Psoas muscle (tissue), 8 donors: Measurements from ENCODE around the gene VPS4B. TPM values are rescaled to one million over a fixed set of nuclear protein-coding genes. Genes with fewer than 3 reads are reported as not detected.

Experiments used
- ATAC-seq, 4 donors: fragments of 200-7000 bp; cut with Tn5 transposase; one replicate each; pipeline ENCODE4 v1.9.1; 2020; ENCODE audit warnings: moderate library complexity in 3 of 4, mild to moderate bottlenecking in 2 of 4
- DNase-seq, 2 donors: peaks; one replicate each; pipeline ENCODE4 v3.0.0-alpha.2; 2020
- H3K27ac ChIP-seq: fragments of 200-600 bp; one replicate; pipeline ENCODE4 v1.8.0; 2022
- H3K27me3 ChIP-seq, 3 donors: fragments of 200-600 bp in 1 of 3; one replicate each; pipeline versions ENCODE4 v1.6.1 to v1.8.0; 2013 to 2022; ENCODE audit warnings: low read length in 2 of 3, mild to moderate bottlenecking in 2 of 3, moderate library complexity in 1 of 3; ENCODE audit not compliant: insufficient read depth in 3 of 3
- H3K36me3 ChIP-seq, 2 donors: fragments of 200-600 bp in 1 of 2; one replicate each; pipeline versions ENCODE4 v1.6.1 to v1.8.0; 2013 to 2022; ENCODE audit warnings: low read depth in 1 of 2, mild to moderate bottlenecking in 1 of 2, moderate library complexity in 1 of 2; ENCODE audit not compliant: insufficient read depth in 1 of 2
- H3K4me1 ChIP-seq: fragments of 200-600 bp; one replicate; pipeline ENCODE4 v1.8.0; 2022
- H3K4me3 ChIP-seq: fragments of 200-600 bp; one replicate; pipeline ENCODE4 v1.8.0; 2022; ENCODE audit warnings: mild to moderate bottlenecking
- H3K9me3 ChIP-seq: fragments of 200-600 bp; one replicate; pipeline ENCODE4 v1.8.0; 2022
- CTCF ChIP-seq: fragments of 200-600 bp; IDR thresholded peaks from one replicate; pipeline ENCODE4 v1.8.0; 2022; ENCODE audit warnings: antibody characterized with exemption
- WGBS, 3 donors: extraction: QIAGEN DNeasy Blood & Tissue Kit; methylation state at CpG; one replicate each; pipeline versions ENCODE4 v1.1.6 to v1.1.7; 2013; 5-methylcytosine and 5-hydroxymethylcytosine counted together
- intact Hi-C, 2 donors: fragments of 100-400 bp; cut with DNase I; formaldehyde crosslinking; loops; one replicate each; pipeline versions ENCODE4 v1.11.0 to v1.14.2; 2022
- polyA plus RNA-seq, 3 donors: library from polyadenylated mRNA; stranded (reverse); fragments of 200-250 nt; gene quantifications; one replicate each; pipeline ENCODE4 v1.2.3, GENCODE V29; 2013
- total RNA-seq, 4 donors: library from RNA; stranded (reverse); fragmentation: NEBNext Ultra II Directional in 2 of 4; extraction: Animal tissue kit (Norgen Biotek cat#: 25700) in 2 of 4; gene quantifications; one replicate each; pipeline versions ENCODE4 v1.2.1 to v1.2.4, GENCODE V29; 2021 to 2023
- donor health status: healthy with polysubstance abuse.
- donor health status: DM: no; HTN: no; CAD: no; lungs with moderate emphysema.
- donor health status: Bipolar disorder and iron deficiency.
- donor health status: healthy.
- donor health status: DM: yes; HTN: yes; CAD: no.
- donor health status: DM: no; HTN: no; CAD: no.
- donor health status: DM: no; HTN: no; CAD: no.
- donor health status: DM: yes; HTN: yes; CAD: no.

The VPS4B gene
- total and polyA plus RNA-seq, 7 donors: 8.4 to 24.8 (median 17.9) TPM

- peak; percentile 48 for TF ChIP-seq CTCF
- Histone ChIP-seq H3K4me3 (no peak overlapping the region), H3K9me3 (no peaks in the 10 kb centered on the region), H3K27ac (no peak overlapping the region), H3K27me3 (no peaks in the 10 kb centered on the region), H3K4me1 (peaks cover 5% of the 10 kb centered on the region), H3K36me3 (peaks cover 6 to 81% of the 10 kb centered on the region in 2 donors)
- WGBS, 3 donors: 34 to 48% (median 42%) methylated on average over 4 of the region's 4 CpGs
- ATAC-seq (no peak), DNase-seq (no peak)
- intact Hi-C loops: loop anchor here in 1 of 2 donors (5.0 kb wide), 1 partner anchor 97 kb away; no protein-coding TSS in a partner anchor
Observed at GRCh38 chr18:63339920-63340484, 82.3 kb downstream of the VPS4B start.

Other genes starting within 250 kb of the VPS4B start
- 10 to 100 TPM in 2 of 4 donors, 1 to 10 TPM in 2; 8.9 to 27.0 (median 14.5) TPM for gene BCL2, start 102.7 kb downstream of the VPS4B start, total RNA-seq
- 1 to 10 TPM; 1.1 to 8.3 (median 4.1) TPM for gene BCL2, start 102.7 kb downstream of the VPS4B start, polyA plus RNA-seq
- 10 to 100 TPM; 17.6 to 33.0 (median 25.6) TPM for gene KDSR, start 55.3 kb downstream of the VPS4B start, total RNA-seq
- gene KDSR, start 55.3 kb downstream of the VPS4B start, polyA plus RNA-seq: 10 to 100 TPM; 10.4 to 23.9 (median 11.4) TPM
- gene SERPINB5, start 54.5 kb upstream of the VPS4B start, total RNA-seq: not detected
- gene SERPINB5, start 54.5 kb upstream of the VPS4B start, polyA plus RNA-seq: under 1 TPM in 2 of 3 donors, not detected in 1; 0.03 TPM
- gene SERPINB12, start 119.9 kb upstream of the VPS4B start, total RNA-seq: not detected
- not detected for gene SERPINB12, start 119.9 kb upstream of the VPS4B start, polyA plus RNA-seq
- not detected for gene SERPINB13, start 164.9 kb upstream of the VPS4B start, total RNA-seq
- gene SERPINB13, start 164.9 kb upstream of the VPS4B start, polyA plus RNA-seq: not detected
- gene SERPINB4, start 221.8 kb upstream of the VPS4B start, total RNA-seq: not detected
- gene SERPINB4, start 221.8 kb upstream of the VPS4B start, polyA plus RNA-seq: under 1 TPM in 1 of 3 donors, not detected in 2; 0.04 TPM
- under 1 TPM in 1 of 4 donors, not detected in 3; 0.12 TPM for gene SERPINB3, start 239.4 kb upstream of the VPS4B start, total RNA-seq
- under 1 TPM; 0.03 to 0.08 (median 0.06) TPM for gene SERPINB3, start 239.4 kb upstream of the VPS4B start, polyA plus RNA-seq